NCI-H446 (cell line): ENCODE results near the gene OOSP3.
A peak's percentile ranks its signal among the peaks of the same experiment; 100 is the strongest.
"Not testable (repeated sequence)": the region's sequence is repeated elsewhere in the genome, so short reads cannot be mapped to it uniquely, and the experiment has no call there.

Experiments
- DNase-seq, 2 experiments: peaks; one replicate each; lab custom pipeline; 2025; lab: John Stamatoyannopoulos, UW

Gene OOSP3

GRCh38 chr11:59877325-59877724, 1.3 kb upstream of the OOSP3 start:
- no peak for DNase-seq

- no peak for DNase-seq
These were observed 798 bp upstream of the OOSP3 start for GRCh38 chr11:59877784-59878183.

GRCh38 chr11:59879567-59879966, 985 bp downstream of the OOSP3 start:
- no peak for DNase-seq

- no peak for DNase-seq
These were observed 5.0 kb downstream of the OOSP3 start for GRCh38 chr11:59883597-59883996.

GRCh38 chr11:59887156-59887555, 8.6 kb downstream of the OOSP3 start:
- not testable (repeated sequence) for DNase-seq

- no peak for DNase-seq
These were observed 13.2 kb downstream of the OOSP3 start for GRCh38 chr11:59891781-59892181.

- DNase-seq, result no peak
These were observed 16.0 kb downstream of the OOSP3 start for GRCh38 chr11:59894616-59895015.

GRCh38 chr11:59898046-59898445, 19.5 kb downstream of the OOSP3 start:
- no peak for DNase-seq

- DNase-seq, result no peak
These were observed 20.1 kb downstream of the OOSP3 start for GRCh38 chr11:59898650-59899049.

- DNase-seq, result no peak
These were observed 20.9 kb downstream of the OOSP3 start for GRCh38 chr11:59899532-59899931.

GRCh38 chr11:59900366-59901126, 22.0 kb downstream of the OOSP3 start:
- no peak for DNase-seq

- no peak for DNase-seq
These were observed 22.7 kb downstream of the OOSP3 start for GRCh38 chr11:59901306-59901705.

GRCh38 chr11:59903569-59903968, 25.0 kb downstream of the OOSP3 start:
- DNase-seq, result not testable (repeated sequence)

GRCh38 chr11:59918480-59918879, 39.9 kb downstream of the OOSP3 start:
- DNase-seq, result no peak

- DNase-seq, result peak; percentile 8 to 42
These were observed 40.5 kb downstream of the OOSP3 start for GRCh38 chr11:59918987-59919589.

GRCh38 chr11:59923813-59924212, 45.2 kb downstream of the OOSP3 start:
- DNase-seq, result no peak

- DNase-seq, result no peak
These were observed 53.1 kb downstream of the OOSP3 start for GRCh38 chr11:59931688-59932087.

GRCh38 chr11:59938132-59938531, 59.5 kb downstream of the OOSP3 start, which contains the start of gene OOSP1:
Gene OOSP1, plus strand, starts transcription at chr11:59938432. Its CDS starts 23 bp downstream, at chr11:59938455.
- no peak for DNase-seq

- no peak for DNase-seq
These were observed 60.1 kb downstream of the OOSP3 start for GRCh38 chr11:59938718-59939117.

- DNase-seq, result no peak
These were observed 60.9 kb downstream of the OOSP3 start for GRCh38 chr11:59939482-59939881.

- no peak for DNase-seq
These were observed 62.5 kb downstream of the OOSP3 start for GRCh38 chr11:59941091-59941490.

- peak in 1 of 2 experiments; percentile 26 for DNase-seq
These were observed 65.6 kb downstream of the OOSP3 start for GRCh38 chr11:59943997-59944714.

GRCh38 chr11:59944720-59945119, 66.1 kb downstream of the OOSP3 start:
- DNase-seq, result peak; percentile 39 to 77
